Activated CD4-positive, alpha-beta memory T cell treated with anti-CD3 and anti-CD28 coated beads, Interleukin-2, amount 10 ng/mL, durations not matched to agents 7 days and 5 days (primary cell): ENCODE data around the gene NACC2. TPM values are rescaled to one million over a fixed set of nuclear protein-coding genes. Genes with fewer than 3 reads are reported as not detected.

Source experiments
- CTCF ChIA-PET: fragments of 350-600 bp; sonication (Branson Sonifier 250); formaldehyde crosslinking; loops from one replicate; lab custom pipeline; 2021; ENCODE audit warnings: antibody characterized with exemption, inconsistent platforms; lab: Charles Lee
- POLR2A ChIA-PET: fragments of 350-600 bp; sonication (Branson Sonifier 250); formaldehyde crosslinking; loops from one replicate; lab custom pipeline; 2021; ENCODE audit warnings: antibody characterized with exemption; lab: Charles Lee
- DNase-seq: peaks from one replicate; pipeline ENCODE4 v3.0.0-alpha.2; 2020
- H3K27ac Mint-ChIP-seq: one replicate; pipeline ENCODE4 v1.8.0; 2021; ENCODE audit warnings: mild to moderate bottlenecking, mixed read lengths
- H3K27me3 Mint-ChIP-seq: one replicate; pipeline ENCODE4 v1.8.0; 2021; ENCODE audit warnings: mixed read lengths
- H3K36me3 Mint-ChIP-seq: one replicate; pipeline ENCODE4 v1.8.0; 2021; ENCODE audit warnings: low read depth, mixed read lengths
- H3K4me1 Mint-ChIP-seq: one replicate; pipeline ENCODE4 v1.8.0; 2021; ENCODE audit warnings: mixed read lengths
- H3K4me3 Mint-ChIP-seq: one replicate; pipeline ENCODE4 v1.8.0; 2021; ENCODE audit warnings: mild to moderate bottlenecking, mixed read lengths
- H3K9me3 Mint-ChIP-seq: one replicate; pipeline ENCODE4 v1.8.0; 2021; ENCODE audit warnings: mixed read lengths
- total RNA-seq, 2 experiments: library from RNA; stranded (reverse); gene quantifications; one replicate each; pipeline ENCODE4 v1.2.3, GENCODE V29; 2021

Gene NACC2
- total RNA-seq, 2 experiments from 2014 or later: 8.1 to 8.7 TPM

GRCh38 chr9:136092353-136092650, 2.8 kb downstream of the NACC2 start:
- no peak for DNase-seq
- no peak overlapping the region for H3K4me3 Mint-ChIP-seq
- POLR2A ChIA-PET: no interaction called here

GRCh38 chr9:136091582-136092352, 3.3 kb downstream of the NACC2 start:
- Mint-ChIP-seq H3K36me3 (no peaks in the 10 kb centered on the region), H3K4me1 (peaks cover 17% of the 10 kb centered on the region), H3K27ac (no peak overlapping the region), H3K4me3 (no peak overlapping the region), H3K9me3 (no peaks in the 10 kb centered on the region), H3K27me3 (no peaks in the 10 kb centered on the region)
- ChIA-PET POLR2A (no interaction called here), CTCF (interaction anchor here (3.6 kb wide), 1 partner anchor 30 kb away, joined by 40 read pairs; no protein-coding TSS in a partner anchor)
- no peak for DNase-seq

More at GRCh38 chr9:136092353-136092650, 2.8 kb downstream of the NACC2 start:
- Mint-ChIP-seq H3K9me3 (no peaks in the 10 kb centered on the region), H3K27ac (no peak overlapping the region), H3K36me3 (no peaks in the 10 kb centered on the region), H3K27me3 (no peaks in the 10 kb centered on the region), H3K4me1 (peaks cover 17% of the 10 kb centered on the region)
- CTCF ChIA-PET: no interaction called here

DNA sequence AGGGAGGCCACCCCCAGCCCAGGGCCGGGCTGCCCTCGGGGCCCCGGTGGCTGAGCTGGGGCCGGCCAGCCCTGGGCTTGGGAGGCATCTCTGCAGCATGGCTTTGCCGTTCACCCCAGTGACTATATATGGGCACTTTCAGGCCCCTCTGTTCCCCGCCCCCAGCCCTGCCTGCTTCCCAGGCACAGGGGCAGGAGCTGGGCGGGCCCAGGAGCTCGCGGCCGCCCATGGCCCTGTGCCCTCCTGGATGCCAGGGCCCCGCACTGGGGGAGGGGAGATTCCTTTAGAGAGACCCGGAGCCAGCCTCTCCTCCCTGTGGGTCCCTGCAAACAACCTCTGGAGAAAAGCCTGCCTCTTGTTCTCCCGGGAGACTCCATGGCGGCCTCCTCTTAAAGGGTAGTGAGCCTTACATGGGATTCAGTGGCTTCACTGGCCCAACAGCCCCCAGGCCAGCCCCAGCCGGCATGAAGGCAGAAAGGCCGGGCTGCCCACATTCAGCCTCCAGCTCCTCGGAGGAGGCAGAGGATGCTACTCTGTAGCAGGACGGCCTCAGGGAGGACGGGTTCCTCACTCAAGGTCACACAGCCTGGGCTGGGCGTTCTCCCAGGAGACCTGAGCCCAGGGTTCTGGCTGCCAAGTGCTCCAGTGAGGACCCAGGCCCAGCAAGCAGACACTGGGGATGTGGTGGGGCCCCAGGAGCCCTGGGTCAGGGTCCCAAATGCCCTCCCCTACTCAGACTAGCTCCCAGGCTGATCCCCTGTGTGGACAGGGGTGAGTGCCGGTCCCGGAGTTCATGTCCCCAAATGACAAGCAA, 4.1 kb downstream of the NACC2 start:
- H3K9me3 Mint-ChIP-seq: no peaks in the 10 kb centered on the region
- no peak for DNase-seq
- no peaks in the 10 kb centered on the region for H3K27me3 Mint-ChIP-seq
- ChIA-PET CTCF (interaction anchor here (0.7 to 3.6 kb wide), 3 partner anchors 31 to 123 kb away, joined by 3 to 40 read pairs (median 11); no protein-coding TSS in a partner anchor), POLR2A (interaction anchor here (0.8 to 1.8 kb wide), 2 partner anchors 18 to 29 kb away, joined by 4 to 7 read pairs; no protein-coding TSS in a partner anchor)
- H3K36me3 Mint-ChIP-seq: no peaks in the 10 kb centered on the region
- H3K4me3 Mint-ChIP-seq: no peak overlapping the region
- peaks cover 13% of the 10 kb centered on the region for H3K4me1 Mint-ChIP-seq
- no peak overlapping the region for H3K27ac Mint-ChIP-seq

GRCh38 chr9:136090056-136090735, 4.9 kb downstream of the NACC2 start:
- ChIA-PET CTCF (interaction anchor here (0.7 to 3.6 kb wide), 8 partner anchors 9 to 135 kb away, joined by 3 to 40 read pairs (median 4); partner anchors contain the start of gene TMEM250), POLR2A (interaction anchor here (0.8 to 1.8 kb wide), 4 partner anchors 16 to 30 kb away, joined by 3 to 7 read pairs (median 4); no protein-coding TSS in a partner anchor)
- no peak for DNase-seq
- no peak overlapping the region for H3K4me3 Mint-ChIP-seq
- H3K36me3 Mint-ChIP-seq: no peaks in the 10 kb centered on the region
- no peaks in the 10 kb centered on the region for H3K27me3 Mint-ChIP-seq
- peaks cover 11% of the 10 kb centered on the region for H3K4me1 Mint-ChIP-seq
- H3K9me3 Mint-ChIP-seq: no peaks in the 10 kb centered on the region
- no peak overlapping the region for H3K27ac Mint-ChIP-seq

GRCh38 chr9:136089697-136090045, 5.4 kb downstream of the NACC2 start:
- no peaks in the 10 kb centered on the region for H3K9me3 Mint-ChIP-seq
- CTCF ChIA-PET: interaction anchor here (1.1 to 3.6 kb wide), 7 partner anchors 8 to 135 kb away, joined by 3 to 40 read pairs (median 4); partner anchors contain the start of gene TMEM250
- H3K27me3 Mint-ChIP-seq: no peaks in the 10 kb centered on the region
- DNase-seq: no peak
- H3K36me3 Mint-ChIP-seq: no peaks in the 10 kb centered on the region
- POLR2A ChIA-PET: interaction anchor here (0.8 to 1.8 kb wide), 3 partner anchors 17 to 28 kb away, joined by 3 to 7 read pairs (median 3); no protein-coding TSS in a partner anchor
- H3K27ac Mint-ChIP-seq: no peak overlapping the region
- H3K4me3 Mint-ChIP-seq: no peak overlapping the region
- H3K4me1 Mint-ChIP-seq: peaks cover 12% of the 10 kb centered on the region

- DNase-seq: no peak
- POLR2A ChIA-PET: interaction anchor here (1.4 to 1.8 kb wide), 2 partner anchors 17 to 20 kb away, joined by 3 to 7 read pairs; no protein-coding TSS in a partner anchor
- no peaks in the 10 kb centered on the region for H3K27me3 Mint-ChIP-seq
- H3K4me1 Mint-ChIP-seq: peaks cover 15% of the 10 kb centered on the region
- CTCF ChIA-PET: interaction anchor here (1.1 to 3.6 kb wide), 7 partner anchors 7 to 136 kb away, joined by 3 to 40 read pairs (median 4); partner anchors contain the start of gene TMEM250
- H3K4me3 Mint-ChIP-seq: no peak overlapping the region
- H3K9me3 Mint-ChIP-seq: no peaks in the 10 kb centered on the region
- no peaks in the 10 kb centered on the region for H3K36me3 Mint-ChIP-seq
- no peak overlapping the region for H3K27ac Mint-ChIP-seq
Measured at GRCh38 chr9:136088939-136089696, 6.0 kb downstream of the NACC2 start.

GRCh38 chr9:136088481-136088938, 6.6 kb downstream of the NACC2 start:
- no peak for DNase-seq
- POLR2A ChIA-PET: no interaction called here
- H3K4me3 Mint-ChIP-seq: no peak overlapping the region
- peaks cover 14% of the 10 kb centered on the region for H3K4me1 Mint-ChIP-seq
- no peaks in the 10 kb centered on the region for H3K9me3 Mint-ChIP-seq
- no peaks in the 10 kb centered on the region for H3K27me3 Mint-ChIP-seq
- no peaks in the 10 kb centered on the region for H3K36me3 Mint-ChIP-seq
- CTCF ChIA-PET: interaction anchor here (1.9 to 3.6 kb wide), 2 partner anchors 30 to 33 kb away, joined by 4 to 40 read pairs; partner anchors contain the start of gene TMEM250
- no peak overlapping the region for H3K27ac Mint-ChIP-seq

DNA sequence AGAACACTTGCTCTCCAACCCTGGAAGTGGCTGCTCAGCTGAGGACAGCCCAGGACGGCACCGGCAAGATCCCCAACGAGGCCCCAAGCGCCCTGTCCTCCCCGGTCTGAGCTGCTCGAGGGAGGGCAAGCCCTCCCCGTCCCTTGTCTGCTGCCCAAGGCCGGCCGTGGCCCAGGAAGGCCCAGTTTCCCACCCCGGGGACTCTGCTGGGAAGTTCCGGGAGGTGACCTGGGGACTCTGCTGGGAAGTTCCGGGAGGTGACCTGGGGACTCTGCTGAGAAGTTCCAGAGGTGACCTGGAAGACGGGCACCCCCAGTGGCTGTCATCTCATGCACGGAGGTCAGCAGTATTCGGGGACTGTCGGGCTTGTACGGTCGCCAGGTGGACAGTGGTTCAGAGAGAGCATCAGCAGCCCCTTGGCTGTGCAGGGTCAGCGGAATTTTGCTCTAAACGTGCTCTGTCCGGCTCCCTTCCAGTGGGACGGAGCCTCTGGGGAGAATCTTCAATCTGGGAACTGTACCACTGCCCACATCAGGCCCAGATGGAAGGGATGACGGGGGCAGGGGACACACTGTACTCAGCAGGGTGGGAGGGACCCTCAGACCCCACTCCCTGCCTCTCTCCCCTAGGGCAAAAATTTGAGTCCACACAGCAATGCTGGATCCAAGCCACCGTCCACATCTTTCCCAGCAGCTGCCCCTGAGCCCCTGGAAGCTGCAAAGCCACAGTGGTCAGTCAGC, 7.2 kb downstream of the NACC2 start:
- peaks cover 10% of the 10 kb centered on the region for H3K4me1 Mint-ChIP-seq
- H3K9me3 Mint-ChIP-seq: no peaks in the 10 kb centered on the region
- no peaks in the 10 kb centered on the region for H3K36me3 Mint-ChIP-seq
- CTCF ChIA-PET: no interaction called here
- no peaks in the 10 kb centered on the region for H3K27me3 Mint-ChIP-seq
- DNase-seq: no peak
- H3K4me3 Mint-ChIP-seq: no peak overlapping the region
- POLR2A ChIA-PET: no interaction called here
- no peak overlapping the region for H3K27ac Mint-ChIP-seq

GRCh38 chr9:136086951-136087740, 7.9 kb downstream of the NACC2 start:
- Mint-ChIP-seq H3K27ac (no peak overlapping the region), H3K4me3 (no peak overlapping the region), H3K9me3 (no peaks in the 10 kb centered on the region), H3K4me1 (peaks cover 9% of the 10 kb centered on the region), H3K27me3 (no peaks in the 10 kb centered on the region), H3K36me3 (no peaks in the 10 kb centered on the region)
- ChIA-PET POLR2A (no interaction called here), CTCF (no interaction called here)
- no peak for DNase-seq

DNA sequence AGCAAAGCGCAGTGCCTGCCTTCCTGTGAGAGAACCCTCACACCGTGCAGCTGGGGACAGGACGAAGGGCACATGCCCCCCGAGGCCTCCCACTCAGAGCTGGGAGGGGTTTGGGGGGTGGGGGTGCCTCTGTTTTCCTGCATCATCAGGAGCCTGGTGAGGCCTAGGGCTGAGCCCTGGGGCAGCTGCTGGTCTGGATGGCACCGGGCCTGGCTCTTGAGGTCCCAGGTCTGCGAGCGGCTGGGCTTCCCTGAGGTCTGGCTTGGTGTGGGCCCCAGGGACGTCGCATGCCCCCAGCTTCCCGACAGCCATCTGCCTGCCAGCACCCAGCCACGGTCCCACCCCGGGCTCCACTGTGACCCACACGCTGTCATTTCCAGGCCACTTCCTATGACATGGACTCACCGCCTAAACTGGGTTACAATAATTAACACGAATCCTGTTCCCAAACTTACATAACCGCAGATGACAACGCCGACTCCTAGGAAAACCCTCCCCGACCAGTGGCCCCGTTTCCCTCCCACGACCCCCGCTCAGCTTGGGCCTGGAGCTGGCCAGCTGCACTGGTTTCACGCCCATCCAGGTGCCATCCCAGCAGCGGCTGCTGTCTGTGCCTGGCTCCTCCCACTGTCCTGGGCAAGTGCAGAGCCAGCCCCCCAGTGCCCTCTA, 8.7 kb downstream of the NACC2 start:
- H3K4me1 Mint-ChIP-seq: peaks cover 9% of the 10 kb centered on the region
- no peak overlapping the region for H3K4me3 Mint-ChIP-seq
- CTCF ChIA-PET: no interaction called here
- no peaks in the 10 kb centered on the region for H3K36me3 Mint-ChIP-seq
- H3K27me3 Mint-ChIP-seq: no peaks in the 10 kb centered on the region
- no peak overlapping the region for H3K27ac Mint-ChIP-seq
- H3K9me3 Mint-ChIP-seq: no peaks in the 10 kb centered on the region
- POLR2A ChIA-PET: no interaction called here
- no peak for DNase-seq
